ENCODE data around the gene PMM1. TPM values are rescaled to one million over a fixed set of nuclear protein-coding genes. Genes with fewer than 3 reads are reported as not detected.

The PMM1 gene
- total RNA-seq, 4 donors from 2014 or later = 17.7 to 26.1 (median 23.8) TPM

- Histone ChIP-seq H3K36me3 (peaks cover 15 to 18% of the 10 kb centered on the region in 2 donors), H3K9me3 (no peaks in the 10 kb centered on the region), H3K4me1 (peaks cover 15 to 17% of the 10 kb centered on the region in 2 donors), H3K27me3 (no peaks in the 10 kb centered on the region), H3K27ac (peak overlapping the region; percentile 70 to 92 (median 87)), H3K4me3 (replicated peaks in 1 of 3) (peak overlapping the region; percentile 31 to 91 (median 82))
- WGBS, 2 donors = 2 to 6% methylated on average over 13 to 20 of the region's 24 CpGs
- peak; percentile 31 to 44 for DNase-seq
- intact Hi-C loops (cut with DNase I) = no loop called here
- no peak for TF ChIP-seq POLR2A (IDR thresholded peaks at IDR 0.05)
- no peak for TF ChIP-seq CTCF (IDR thresholded peaks at IDR 0.05)
These were observed 30.4 kb upstream of the PMM1 start for GRCh38 chr22:41619979-41620588.

- WGBS, 2 donors = 89 to 97% methylated on average over 2 of the region's 2 CpGs
- Histone ChIP-seq H3K27me3 (no peaks in the 10 kb centered on the region), H3K36me3 (no peaks in the 10 kb centered on the region), H3K4me3 (replicated peaks in 1 of 3) (no peak overlapping the region), H3K9me3 (no peaks in the 10 kb centered on the region), H3K27ac (no peak overlapping the region), H3K4me1 (no peaks in the 10 kb centered on the region)
- TF ChIP-seq CTCF (IDR thresholded peaks at IDR 0.05) (no peak), POLR2A (IDR thresholded peaks at IDR 0.05) (no peak)
- intact Hi-C loops (cut with DNase I) = no loop called here
- DNase-seq = no peak
These were observed 23.8 kb upstream of the PMM1 start for GRCh38 chr22:41613456-41613855.

- H3K9me3 ChIP-seq = no peaks in the 10 kb centered on the region
- intact Hi-C loops (cut with DNase I) = no loop called here
- WGBS, 2 donors = 95 to 97% methylated on average over 6 of the region's 6 CpGs
- no peak for DNase-seq
- H3K27me3 ChIP-seq = no peaks in the 10 kb centered on the region
- H3K36me3 ChIP-seq = no peaks in the 10 kb centered on the region
- TF ChIP-seq POLR2A (IDR thresholded peaks at IDR 0.05) (no peak), CTCF (IDR thresholded peaks at IDR 0.05) (no peak)
- H3K4me3 ChIP-seq (replicated peaks in 1 of 3) = no peak overlapping the region
- H3K27ac ChIP-seq = no peak overlapping the region
- H3K4me1 ChIP-seq = no peaks in the 10 kb centered on the region
These were observed 23.1 kb upstream of the PMM1 start for GRCh38 chr22:41612603-41613306.

DNA sequence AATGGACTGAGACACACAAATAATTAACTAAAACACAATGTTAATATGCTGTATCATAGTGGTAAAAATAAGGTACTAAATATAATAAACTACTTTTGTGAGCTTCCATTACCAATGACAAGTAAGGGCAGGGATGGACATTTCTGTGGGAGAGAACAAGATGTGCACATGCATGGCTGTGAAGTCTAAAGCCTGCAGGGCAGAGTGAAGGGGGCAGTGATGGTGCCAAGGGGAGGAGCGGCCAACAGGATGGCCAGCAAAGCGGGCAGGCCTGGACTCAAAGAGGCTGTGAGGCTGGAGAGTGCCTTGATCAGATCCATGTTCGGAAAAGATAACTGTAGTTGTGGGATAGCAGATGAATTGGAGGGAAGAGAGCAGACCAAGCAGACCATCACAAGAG lies 18.7 kb upstream of the PMM1 start:
- no peak for DNase-seq
- Histone ChIP-seq H3K4me1 (no peaks in the 10 kb centered on the region), H3K27ac (no peak overlapping the region), H3K27me3 (no peaks in the 10 kb centered on the region), H3K36me3 (peaks cover 7 to 9% of the 10 kb centered on the region in 2 donors), H3K9me3 (no peaks in the 10 kb centered on the region), H3K4me3 (replicated peaks in 1 of 3) (no peak overlapping the region)
- no peak for TF ChIP-seq CTCF (IDR thresholded peaks at IDR 0.05)
- no peak for TF ChIP-seq POLR2A (IDR thresholded peaks at IDR 0.05)
- intact Hi-C loops (cut with DNase I) = no loop called here
- 97% methylated on average over 3 of the region's 3 CpGs for WGBS, 2 donors

DNA sequence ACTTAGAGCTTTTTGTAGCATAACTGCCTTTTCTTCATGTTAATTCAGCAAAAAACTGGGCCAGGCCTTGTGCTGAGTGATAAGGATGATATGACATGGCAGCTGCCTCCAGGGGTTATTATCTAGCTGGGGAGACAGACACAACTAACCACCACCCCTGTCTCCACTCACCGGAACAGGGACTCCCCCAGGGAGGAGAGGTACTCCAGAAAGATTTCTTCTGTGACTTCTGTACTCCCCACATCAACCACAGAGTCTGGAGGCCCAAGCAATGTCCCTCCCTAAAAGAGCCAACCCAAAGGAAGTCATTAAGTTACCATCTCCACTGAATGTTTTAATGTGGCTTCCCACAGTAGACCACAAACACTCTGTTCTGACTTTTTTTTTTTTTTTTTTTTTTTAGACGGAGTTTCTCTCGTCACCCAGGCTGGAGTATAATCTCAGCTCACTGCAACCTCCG lies 14.3 kb upstream of the PMM1 start:
- Histone ChIP-seq H3K27me3 (no peaks in the 10 kb centered on the region), H3K36me3 (peaks cover 9 to 22% of the 10 kb centered on the region in 2 donors), H3K4me3 (replicated peaks in 1 of 3) (no peak overlapping the region), H3K4me1 (no peaks in the 10 kb centered on the region), H3K27ac (no peak overlapping the region), H3K9me3 (no peaks in the 10 kb centered on the region)
- WGBS, 2 donors = 90 to 93% methylated on average over 4 of the region's 4 CpGs
- intact Hi-C loops (cut with DNase I) = no loop called here
- DNase-seq = no peak
- TF ChIP-seq CTCF (IDR thresholded peaks at IDR 0.05) (no peak), POLR2A (IDR thresholded peaks at IDR 0.05) (no peak)

Measured in thyroid gland (tissue), 4 donors.